Lower leg skin (tissue), 4 donors: ENCODE results near the gene MAFF. TPM values are rescaled to one million over a fixed set of nuclear protein-coding genes. Genes with fewer than 3 reads are reported as not detected.
A peak's percentile ranks its signal among the peaks of the same experiment; 100 is the strongest.

ENCODE experiments used
- DNase-seq, 2 donors: peaks; one replicate each; pipeline ENCODE4 v3.0.0-alpha.2; 2019; ENCODE audit warnings: low spot score in 2 of 2
- H3K4me3 ChIP-seq: fragments of 200-600 bp; sonication (generic); 2 replicates; pipeline ENCODE4 v1.5.1; 2017; ENCODE audit warnings: mild to moderate bottlenecking, low read depth; ENCODE audit not compliant: poor library complexity, severe bottlenecking
- POLR2A ChIP-seq, 2 donors: fragments of 450-650 bp; IDR thresholded peaks; one replicate each; pipeline ENCODE4 v1.6.1; 2016 to 2017; ENCODE audit warnings: antibody characterized with exemption in 2 of 2, mild to moderate bottlenecking in 1 of 2, moderate library complexity in 1 of 2
- WGBS, 2 donors: methylation state at CpG; one replicate each; pipeline ENCODE4 v1.1.5; 2018; 5-methylcytosine and 5-hydroxymethylcytosine counted together
- intact Hi-C: fragments of 100-400 bp; cut with DNase I; formaldehyde crosslinking; loops from one replicate; pipeline ENCODE4 v1.15.0; 2023; ENCODE audit warnings: low total_unique reads
- total RNA-seq, 4 donors: library from RNA; depleted of rRNA; stranded (reverse); fragments of >200 nt; gene quantifications; one replicate each; pipeline ENCODE4 v1.1.0, GENCODE V29; 2016
- TF ChIP-seq, protein P1 (sequence below), 3 donors: fragments of 450-650 bp; IDR thresholded peaks; one replicate each; pipeline ENCODE4 v1.5.1; 2016; ENCODE audit warnings: antibody characterized with exemption in 3 of 3, mild to moderate bottlenecking in 3 of 3, moderate library complexity in 2 of 3

The MAFF gene
- total RNA-seq, 4 donors from 2014 or later, result 64.7 to 116 (median 82.0) TPM

DNA sequence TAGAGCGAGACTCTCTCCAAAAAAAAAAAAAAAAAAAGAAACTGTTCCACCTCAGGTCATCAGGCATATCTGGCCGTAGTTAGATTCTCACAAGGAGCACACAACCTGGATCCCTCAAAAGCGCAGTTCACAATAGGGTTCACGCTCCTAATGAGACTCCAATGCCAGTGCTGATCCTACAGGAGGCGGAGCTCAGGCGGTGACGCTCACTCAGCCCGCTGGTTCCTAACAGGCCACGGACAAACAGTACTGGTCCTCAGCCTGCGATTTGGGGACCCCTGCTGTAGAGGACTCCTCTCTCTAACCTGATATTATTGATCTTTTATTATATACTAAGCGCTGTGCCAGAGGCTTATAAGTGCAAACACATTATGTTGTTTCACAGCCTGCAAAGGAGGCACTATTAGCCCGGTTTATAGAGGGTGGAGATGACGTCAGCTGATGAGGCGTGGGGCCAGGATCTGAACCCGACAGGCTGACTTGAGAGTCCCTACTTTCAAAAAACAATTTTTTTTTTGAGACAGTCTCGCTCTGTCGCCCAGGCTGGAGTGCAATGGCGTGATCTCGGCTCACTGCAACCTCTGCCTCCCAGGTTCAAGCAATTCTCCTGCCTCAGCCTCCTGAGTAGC lies 4.9 kb upstream of the MAFF start:
- DNase-seq, result no peak
- 52 to 60% methylated on average over 19 of the region's 19 CpGs for WGBS, 2 donors
- TF ChIP-seq, protein P1, sequence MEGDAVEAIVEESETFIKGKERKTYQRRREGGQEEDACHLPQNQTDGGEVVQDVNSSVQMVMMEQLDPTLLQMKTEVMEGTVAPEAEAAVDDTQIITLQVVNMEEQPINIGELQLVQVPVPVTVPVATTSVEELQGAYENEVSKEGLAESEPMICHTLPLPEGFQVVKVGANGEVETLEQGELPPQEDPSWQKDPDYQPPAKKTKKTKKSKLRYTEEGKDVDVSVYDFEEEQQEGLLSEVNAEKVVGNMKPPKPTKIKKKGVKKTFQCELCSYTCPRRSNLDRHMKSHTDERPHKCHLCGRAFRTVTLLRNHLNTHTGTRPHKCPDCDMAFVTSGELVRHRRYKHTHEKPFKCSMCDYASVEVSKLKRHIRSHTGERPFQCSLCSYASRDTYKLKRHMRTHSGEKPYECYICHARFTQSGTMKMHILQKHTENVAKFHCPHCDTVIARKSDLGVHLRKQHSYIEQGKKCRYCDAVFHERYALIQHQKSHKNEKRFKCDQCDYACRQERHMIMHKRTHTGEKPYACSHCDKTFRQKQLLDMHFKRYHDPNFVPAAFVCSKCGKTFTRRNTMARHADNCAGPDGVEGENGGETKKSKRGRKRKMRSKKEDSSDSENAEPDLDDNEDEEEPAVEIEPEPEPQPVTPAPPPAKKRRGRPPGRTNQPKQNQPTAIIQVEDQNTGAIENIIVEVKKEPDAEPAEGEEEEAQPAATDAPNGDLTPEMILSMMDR (IDR thresholded peaks at IDR 0.05), result no peak
- no peak overlapping the region for H3K4me3 ChIP-seq
- intact Hi-C loops, result no loop called here

DNA sequence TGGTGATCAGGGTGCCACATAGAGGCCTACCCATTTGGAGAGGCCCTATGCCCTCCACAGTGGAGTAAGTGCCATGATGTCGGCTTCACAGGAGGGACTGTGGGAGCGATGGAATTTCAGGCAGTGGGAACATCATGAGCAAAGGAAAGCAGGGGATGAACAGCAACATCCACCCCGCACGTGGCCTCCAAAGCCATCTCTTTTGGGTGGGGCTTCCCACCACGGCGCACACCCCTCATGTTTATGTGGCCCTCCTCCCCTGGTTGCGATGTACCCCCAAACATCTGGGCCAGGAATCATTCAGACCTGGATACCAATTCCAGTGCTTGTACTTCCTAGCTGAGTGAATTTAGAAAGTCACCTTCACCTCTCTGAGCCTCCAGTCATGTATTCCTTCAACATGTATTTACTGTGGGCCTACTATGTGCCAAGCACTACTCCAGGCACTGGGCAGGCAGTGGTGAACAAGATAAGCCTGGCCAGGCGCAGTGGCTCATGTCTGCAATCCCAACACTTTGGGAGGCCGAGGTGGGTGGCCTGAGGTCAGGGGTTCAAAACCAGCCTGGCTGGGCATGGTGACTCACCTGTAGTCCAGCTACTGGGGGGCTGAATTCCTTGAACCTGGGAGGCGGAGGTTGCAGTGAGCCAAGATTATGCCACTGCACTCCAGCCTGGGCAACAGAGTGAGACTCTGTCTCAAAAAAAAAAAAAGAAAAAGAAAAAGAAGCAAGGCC lies 1.8 kb upstream of the MAFF start:
- no peak for TF ChIP-seq POLR2A (IDR thresholded peaks at IDR 0.05)
- TF ChIP-seq, protein P1 (IDR thresholded peaks at IDR 0.05), result no peak
- WGBS, 2 donors, result 74 to 83% methylated on average over 10 of the region's 10 CpGs
- DNase-seq, result no peak
- intact Hi-C loops, result no loop called here
- H3K4me3 ChIP-seq, result no peak overlapping the region

DNA sequence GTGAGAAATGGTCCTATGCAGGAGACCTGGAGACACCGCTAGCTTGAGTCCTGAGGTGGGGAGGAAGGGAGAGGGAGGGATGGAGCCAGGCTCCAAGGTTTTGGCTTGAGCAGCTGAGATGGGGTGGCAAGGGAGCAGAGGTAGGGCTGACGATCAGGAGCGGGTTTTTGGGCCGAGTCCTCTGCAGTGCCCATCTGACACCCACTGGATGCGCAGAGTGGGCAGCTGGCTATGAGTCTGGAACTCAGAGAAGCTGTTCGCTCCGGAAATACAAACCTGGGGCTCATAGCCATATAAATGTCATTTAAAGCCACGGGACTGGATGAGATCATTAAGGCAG lies 453 bp upstream of the MAFF start:
- peak in 1 of 2 donors; percentile 90 for DNase-seq
- 19 to 20% methylated on average over 8 of the region's 8 CpGs for WGBS, 2 donors
- intact Hi-C loops, result no loop called here
- no peak overlapping the region for H3K4me3 ChIP-seq
- TF ChIP-seq, protein P1 (IDR thresholded peaks at IDR 0.05), result no peak
- TF ChIP-seq POLR2A (IDR thresholded peaks at IDR 0.05), result no peak

DNA sequence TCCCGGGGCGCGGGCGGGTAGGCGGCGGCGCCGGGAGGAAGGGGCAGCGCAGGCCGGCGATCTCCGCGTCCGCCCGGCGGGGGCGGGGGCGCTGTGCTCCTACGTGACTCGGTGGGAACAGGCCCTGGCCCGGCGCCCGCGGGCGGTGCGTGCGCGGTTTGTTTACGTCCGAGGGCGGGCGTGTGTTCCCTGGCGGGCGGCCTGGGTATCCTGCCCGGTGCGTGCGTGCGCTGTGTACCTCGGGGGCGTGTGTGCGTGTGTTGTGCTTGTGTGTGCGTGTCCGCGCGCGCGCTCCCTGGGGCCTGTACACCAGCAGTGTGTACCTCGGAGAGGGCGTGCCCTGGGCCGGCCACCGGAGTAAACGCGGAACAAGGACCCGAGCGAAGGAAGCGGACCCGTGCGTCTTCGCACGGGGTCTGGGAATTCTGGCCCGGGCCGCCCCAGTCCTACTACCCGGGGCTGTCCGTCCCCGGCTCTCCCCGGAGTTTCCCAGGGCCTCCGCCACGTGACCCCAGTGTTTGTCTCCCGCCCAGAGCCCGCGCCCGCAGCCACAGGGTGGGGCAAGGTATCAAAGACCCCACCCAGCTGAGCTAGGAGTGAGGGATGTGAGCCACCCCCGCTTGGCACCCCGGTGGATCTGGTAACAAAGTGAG lies 769 bp downstream of the MAFF start:
- TF ChIP-seq POLR2A (IDR thresholded peaks at IDR 0.05), result no peak
- TF ChIP-seq, protein P1 (IDR thresholded peaks at IDR 0.05), result no peak
- intact Hi-C loops, result no loop called here
- H3K4me3 ChIP-seq, result peak overlapping the region; percentile 64
- DNase-seq, result peak; percentile 89 to 98
- WGBS, 2 donors, result 0 to 1% methylated on average over 20 to 42 of the region's 74 CpGs

DNA sequence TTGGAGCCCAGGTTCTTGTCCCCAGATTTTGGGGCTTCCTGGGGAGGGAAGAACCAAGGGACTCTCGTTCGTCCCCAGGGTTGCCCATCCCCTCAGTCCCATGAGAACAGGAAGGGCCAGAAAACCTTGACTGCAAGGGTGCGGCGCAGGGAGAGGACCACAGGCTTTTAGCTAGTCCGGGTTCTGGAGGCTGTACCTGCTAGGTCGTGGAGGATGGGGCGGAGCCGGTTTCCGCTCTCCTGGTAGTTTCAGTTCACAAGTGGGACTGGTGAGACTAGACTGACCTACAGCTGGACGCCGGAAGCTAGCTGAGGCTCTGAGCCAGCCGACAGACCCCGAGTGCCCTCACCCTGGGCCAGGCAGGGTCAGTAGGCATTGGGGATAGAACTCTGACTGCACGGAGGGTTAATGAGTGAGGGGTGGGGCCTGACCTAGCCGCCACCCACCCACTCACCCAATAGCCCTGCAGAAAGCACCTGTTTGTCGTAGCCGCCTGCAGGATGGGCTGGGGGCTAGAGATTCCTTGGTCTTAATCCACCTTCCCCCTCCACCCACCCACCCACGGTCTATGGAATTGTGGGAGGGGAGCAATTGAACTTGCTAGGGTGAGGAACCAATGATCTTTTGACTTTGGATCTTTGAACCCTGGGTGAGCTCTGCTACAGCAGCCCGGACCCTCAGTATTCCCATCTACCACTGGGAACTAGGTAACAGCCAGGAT lies 1.5 kb downstream of the MAFF start:
- DNase-seq, result peak; percentile 65 to 94
- intact Hi-C loops, result no loop called here
- 10 to 16% methylated on average over 13 to 18 of the region's 19 CpGs for WGBS, 2 donors
- TF ChIP-seq, protein P1 (IDR thresholded peaks at IDR 0.05), result no peak
- TF ChIP-seq POLR2A (IDR thresholded peaks at IDR 0.05), result no peak
- H3K4me3 ChIP-seq, result peak overlapping the region; percentile 64
